ENCODE data around the gene SRSF2.
A peak's percentile ranks its signal among the peaks of the same experiment; 100 is the strongest.

The SRSF2 gene

DNA sequence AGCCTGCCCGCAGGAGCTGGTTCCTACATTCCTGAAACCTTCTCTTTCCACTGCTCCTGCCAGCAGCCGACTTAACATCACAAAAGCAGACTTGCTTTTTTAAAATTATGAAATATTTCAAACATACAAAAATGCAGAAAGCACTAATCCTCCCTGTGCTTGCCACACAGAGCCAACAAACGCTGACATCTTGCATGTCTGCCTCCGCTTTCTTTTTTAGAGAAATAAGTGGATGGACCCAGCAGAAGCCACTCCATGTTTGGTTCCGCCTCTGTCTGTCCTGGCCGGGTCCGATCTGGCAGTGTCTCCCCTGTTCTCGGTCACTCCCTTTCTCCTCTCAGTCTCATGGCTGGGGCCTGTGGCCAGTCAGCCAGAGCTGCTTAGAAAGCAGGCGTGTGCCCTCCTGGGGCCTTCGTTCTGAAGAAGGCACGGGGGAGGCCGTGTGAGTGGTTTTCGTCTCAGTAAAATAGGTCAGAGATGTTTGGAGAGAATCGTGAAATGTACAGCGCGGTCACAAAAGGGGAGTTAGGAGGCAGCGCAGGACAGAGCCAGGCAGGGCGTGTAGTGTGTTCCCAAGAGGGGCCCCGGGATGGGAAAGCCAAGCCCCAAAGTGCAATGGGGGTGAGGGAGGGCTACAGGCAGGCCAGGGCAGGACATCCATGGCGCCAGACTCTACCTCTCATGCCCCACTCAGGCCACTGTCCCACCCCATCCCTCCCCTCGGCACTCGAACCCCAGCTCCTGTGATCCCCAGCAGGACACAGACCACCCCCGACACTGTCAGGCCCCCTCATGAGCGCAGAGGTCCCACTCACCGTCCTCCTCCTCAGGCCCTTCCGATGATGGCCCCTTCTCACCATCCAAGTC is 49.6 kb downstream of the SRSF2 start:
- Histone ChIP-seq H3K36me3 (replicated peaks in 1 of 2; ENCODE audit: control insufficient read depth in 2 of 2, insufficient read depth in 2 of 2, low read length in 2 of 2) (peaks cover 2 to 3% of the 10 kb centered on the region in 2 donors), H3K27ac (replicated peaks; ENCODE audit: low read length) (no peak overlapping the region), H3K27me3 (ENCODE audit: control insufficient read depth in 3 of 3, insufficient read depth in 3 of 3, low read depth in 1 of 3, low read length in 3 of 3) (no peaks in the 10 kb centered on the region), H2BK5ac (ENCODE audit: low read length) (no peak overlapping the region), H2AFZ (ENCODE audit: low read length) (no peak overlapping the region), H3K4ac (ENCODE audit: low read length) (no peak overlapping the region), H3K14ac (ENCODE audit: low read length) (no peak overlapping the region), H3K4me3 (ENCODE audit: low read length in 2 of 2) (no peak overlapping the region), H2BK120ac (ENCODE audit: low read depth, low read length) (no peak overlapping the region), H2AK5ac (ENCODE audit: low read depth, low read length) (peak overlapping the region; percentile 64), H3K4me1 (ENCODE audit: control insufficient read depth in 2 of 2, insufficient read depth in 1 of 2, low read depth in 1 of 2, low read length in 2 of 2) (peaks cover 19 to 21% of the 10 kb centered on the region in 2 donors), H3K79me1 (ENCODE audit: low read depth, low read length) (peaks cover 2% of the 10 kb centered on the region), H2BK12ac (ENCODE audit: low read length) (peak overlapping the region; percentile 16), H4K8ac (ENCODE audit: low read depth, low read length) (no peak overlapping the region), H3K9ac (ENCODE audit: low read depth, low read length, poor library complexity) (no peak overlapping the region), H3K4me2 (ENCODE audit: insufficient read depth, low read length, poor library complexity, severe bottlenecking) (no peak overlapping the region), H2BK15ac (ENCODE audit: low read length) (peak overlapping the region; percentile 20), H3K23ac (ENCODE audit: low read depth, low read length, poor library complexity) (no peak overlapping the region), H4K91ac (ENCODE audit: low read depth, low read length, poor library complexity) (no peak overlapping the region), H3K18ac (ENCODE audit: low read length) (peak overlapping the region; percentile 58), H3K9me3 (replicated peaks in 1 of 2; ENCODE audit: control insufficient read depth in 2 of 2, insufficient read depth in 1 of 2, low read depth in 1 of 2, low read length in 2 of 2) (no peaks in the 10 kb centered on the region)
- no peak for DNase-seq (ENCODE audit: low spot score)
- no CpG with 5 or more reads among the region's 26 CpGs for WGBS, 2 donors (ENCODE audit: extremely low coverage in 2 of 2, insufficient read length in 2 of 2, insufficient replicate concordance in 1 of 2)

DNA sequence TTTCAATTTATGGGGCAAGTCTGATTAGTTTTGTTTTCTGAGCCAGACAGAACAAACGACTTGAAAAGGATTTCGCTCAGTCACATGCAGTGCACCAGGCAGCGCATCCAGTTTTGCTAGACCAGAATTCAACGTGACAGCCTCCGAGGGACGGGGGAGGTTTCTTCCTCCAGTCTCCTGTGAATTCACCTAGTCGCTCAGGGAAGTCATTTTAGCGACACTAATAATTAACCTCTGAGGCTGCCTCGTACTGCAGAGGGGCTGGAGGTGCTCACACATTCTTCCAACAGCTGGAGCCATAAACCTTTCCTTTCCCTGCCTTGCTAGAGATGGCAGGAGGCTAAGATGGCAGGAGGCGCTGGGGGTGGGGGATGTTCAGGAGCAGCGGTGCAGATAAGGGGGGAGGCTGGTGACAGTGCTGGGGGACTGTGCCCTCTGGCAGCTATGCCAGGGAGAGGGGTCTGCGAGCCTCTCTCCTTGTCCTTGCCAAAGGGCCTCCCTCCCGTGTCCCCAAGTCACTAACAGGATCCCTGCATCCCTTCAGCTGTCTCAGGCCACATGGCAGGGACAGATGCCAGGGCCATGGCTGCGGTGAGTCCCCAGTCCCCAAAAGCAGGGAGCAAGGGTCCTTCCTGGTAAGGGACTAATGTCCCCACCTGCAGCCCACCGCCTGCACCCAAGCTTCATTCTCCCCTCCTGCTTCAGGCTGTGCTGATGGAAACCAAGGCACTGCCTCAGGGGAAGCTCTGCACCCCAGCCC is 50.4 kb downstream of the SRSF2 start:
- Histone ChIP-seq H3K9ac (ENCODE audit: low read depth, low read length, poor library complexity) (no peak overlapping the region), H2BK15ac (ENCODE audit: low read length) (no peak overlapping the region), H4K8ac (ENCODE audit: low read depth, low read length) (no peak overlapping the region), H3K4me3 (ENCODE audit: low read length in 2 of 2) (no peak overlapping the region), H4K91ac (ENCODE audit: low read depth, low read length, poor library complexity) (no peak overlapping the region), H3K4me1 (ENCODE audit: control insufficient read depth in 2 of 2, insufficient read depth in 1 of 2, low read depth in 1 of 2, low read length in 2 of 2) (peaks cover 17 to 21% of the 10 kb centered on the region in 2 donors), H3K36me3 (replicated peaks in 1 of 2; ENCODE audit: control insufficient read depth in 2 of 2, insufficient read depth in 2 of 2, low read length in 2 of 2) (peaks cover 2 to 6% of the 10 kb centered on the region in 2 donors), H2AFZ (ENCODE audit: low read length) (no peak overlapping the region), H3K27me3 (ENCODE audit: control insufficient read depth in 3 of 3, insufficient read depth in 3 of 3, low read depth in 1 of 3, low read length in 3 of 3) (no peaks in the 10 kb centered on the region), H3K79me1 (ENCODE audit: low read depth, low read length) (peaks cover 2% of the 10 kb centered on the region), H3K4me2 (ENCODE audit: insufficient read depth, low read length, poor library complexity, severe bottlenecking) (no peak overlapping the region), H3K9me3 (replicated peaks in 1 of 2; ENCODE audit: control insufficient read depth in 2 of 2, insufficient read depth in 1 of 2, low read depth in 1 of 2, low read length in 2 of 2) (no peaks in the 10 kb centered on the region), H3K14ac (ENCODE audit: low read length) (no peak overlapping the region), H3K27ac (replicated peaks; ENCODE audit: low read length) (no peak overlapping the region), H3K18ac (ENCODE audit: low read length) (no peak overlapping the region), H2BK5ac (ENCODE audit: low read length) (no peak overlapping the region), H2BK12ac (ENCODE audit: low read length) (no peak overlapping the region), H2BK120ac (ENCODE audit: low read depth, low read length) (no peak overlapping the region), H3K4ac (ENCODE audit: low read length) (no peak overlapping the region), H3K23ac (ENCODE audit: low read depth, low read length, poor library complexity) (no peak overlapping the region), H2AK5ac (ENCODE audit: low read depth, low read length) (no peak overlapping the region)
- DNase-seq (ENCODE audit: low spot score) = no peak
- WGBS, 2 donors (ENCODE audit: extremely low coverage in 2 of 2, insufficient read length in 2 of 2, insufficient replicate concordance in 1 of 2) = no CpG with 5 or more reads among the region's 15 CpGs

DNA sequence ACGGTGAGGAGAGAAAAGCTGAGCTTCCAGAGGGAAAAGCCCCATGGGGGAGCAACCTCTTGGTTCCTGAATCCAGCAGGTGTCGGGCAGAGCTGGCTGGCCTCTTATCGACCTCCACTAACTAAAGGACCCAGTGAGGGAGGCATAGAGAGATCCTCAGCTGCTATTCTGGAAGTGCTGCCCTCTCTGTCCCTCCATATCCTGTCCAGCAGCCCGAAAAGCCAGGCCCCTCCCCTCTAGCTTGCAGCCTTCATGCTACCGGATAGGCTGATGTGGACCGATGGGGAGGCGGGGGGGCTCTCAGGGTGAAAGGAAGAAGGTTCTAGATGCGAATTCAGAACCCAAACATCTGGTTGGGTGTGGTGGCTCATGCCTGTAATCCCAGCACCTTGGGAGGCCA is 51.3 kb downstream of the SRSF2 start:
- no CpG with 5 or more reads among the region's 8 CpGs for WGBS, 2 donors (ENCODE audit: extremely low coverage in 2 of 2, insufficient read length in 2 of 2, insufficient replicate concordance in 1 of 2)
- Histone ChIP-seq H2BK15ac (ENCODE audit: low read length) (no peak overlapping the region), H2BK12ac (ENCODE audit: low read length) (no peak overlapping the region), H3K9me3 (replicated peaks in 1 of 2; ENCODE audit: control insufficient read depth in 2 of 2, insufficient read depth in 1 of 2, low read depth in 1 of 2, low read length in 2 of 2) (no peaks in the 10 kb centered on the region), H2AFZ (ENCODE audit: low read length) (no peak overlapping the region), H2BK5ac (ENCODE audit: low read length) (no peak overlapping the region), H3K18ac (ENCODE audit: low read length) (no peak overlapping the region), H2AK5ac (ENCODE audit: low read depth, low read length) (no peak overlapping the region), H3K23ac (ENCODE audit: low read depth, low read length, poor library complexity) (no peak overlapping the region), H4K91ac (ENCODE audit: low read depth, low read length, poor library complexity) (no peak overlapping the region), H3K79me1 (ENCODE audit: low read depth, low read length) (peaks cover 2% of the 10 kb centered on the region), H2BK120ac (ENCODE audit: low read depth, low read length) (no peak overlapping the region), H3K27me3 (ENCODE audit: control insufficient read depth in 3 of 3, insufficient read depth in 3 of 3, low read depth in 1 of 3, low read length in 3 of 3) (no peaks in the 10 kb centered on the region), H3K27ac (replicated peaks; ENCODE audit: low read length) (no peak overlapping the region), H3K4me1 (ENCODE audit: control insufficient read depth in 2 of 2, insufficient read depth in 1 of 2, low read depth in 1 of 2, low read length in 2 of 2) (peaks cover 12 to 21% of the 10 kb centered on the region in 2 donors), H3K9ac (ENCODE audit: low read depth, low read length, poor library complexity) (no peak overlapping the region), H3K4me3 (ENCODE audit: low read length in 2 of 2) (no peak overlapping the region), H3K4me2 (ENCODE audit: insufficient read depth, low read length, poor library complexity, severe bottlenecking) (no peak overlapping the region), H4K8ac (ENCODE audit: low read depth, low read length) (no peak overlapping the region), H3K14ac (ENCODE audit: low read length) (no peak overlapping the region), H3K36me3 (replicated peaks in 1 of 2; ENCODE audit: control insufficient read depth in 2 of 2, insufficient read depth in 2 of 2, low read length in 2 of 2) (peaks cover 2 to 6% of the 10 kb centered on the region in 2 donors), H3K4ac (ENCODE audit: low read length) (no peak overlapping the region)
- no peak for DNase-seq (ENCODE audit: low spot score)

DNA sequence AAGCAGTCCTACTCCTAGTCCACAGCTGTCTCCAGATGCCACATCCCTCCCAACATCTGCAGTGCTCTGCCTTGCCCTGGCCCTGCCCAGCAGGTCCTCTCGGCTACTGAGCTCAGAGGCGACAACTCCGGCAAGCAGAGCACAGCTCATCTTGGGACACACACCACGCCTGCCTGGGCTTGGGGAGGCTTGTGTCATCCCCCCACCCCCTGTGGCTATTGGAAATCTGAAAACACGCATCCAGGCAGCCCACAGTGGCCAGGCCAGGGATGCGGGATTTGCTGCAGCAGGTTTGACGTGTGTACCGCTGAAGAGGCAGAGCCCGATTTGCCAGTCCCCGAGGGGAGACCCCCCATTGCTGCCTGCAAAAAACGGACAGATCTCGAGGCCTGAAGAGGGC is 51.8 kb downstream of the SRSF2 start:
- no peak for DNase-seq (ENCODE audit: low spot score)
- H3K4me2 ChIP-seq (ENCODE audit: insufficient read depth, low read length, poor library complexity, severe bottlenecking) = no peak overlapping the region
- H3K18ac ChIP-seq (ENCODE audit: low read length) = no peak overlapping the region
- no peak overlapping the region for H2BK15ac ChIP-seq (ENCODE audit: low read length)
- no peak overlapping the region for H3K4ac ChIP-seq (ENCODE audit: low read length)
- no peaks in the 10 kb centered on the region for H3K27me3 ChIP-seq (ENCODE audit: control insufficient read depth in 3 of 3, insufficient read depth in 3 of 3, low read depth in 1 of 3, low read length in 3 of 3)
- no peak overlapping the region for H3K27ac ChIP-seq (replicated peaks; ENCODE audit: low read length)
- no peak overlapping the region for H3K14ac ChIP-seq (ENCODE audit: low read length)
- H3K36me3 ChIP-seq (replicated peaks in 1 of 2; ENCODE audit: control insufficient read depth in 2 of 2, insufficient read depth in 2 of 2, low read length in 2 of 2) = peaks cover 2 to 6% of the 10 kb centered on the region in 2 donors
- H3K23ac ChIP-seq (ENCODE audit: low read depth, low read length, poor library complexity) = no peak overlapping the region
- no peak overlapping the region for H2AFZ ChIP-seq (ENCODE audit: low read length)
- no peak overlapping the region for H2BK120ac ChIP-seq (ENCODE audit: low read depth, low read length)
- peaks cover 2% of the 10 kb centered on the region for H3K79me1 ChIP-seq (ENCODE audit: low read depth, low read length)
- no peak overlapping the region for H2AK5ac ChIP-seq (ENCODE audit: low read depth, low read length)
- no peaks in the 10 kb centered on the region for H3K9me3 ChIP-seq (replicated peaks in 1 of 2; ENCODE audit: control insufficient read depth in 2 of 2, insufficient read depth in 1 of 2, low read depth in 1 of 2, low read length in 2 of 2)
- no peak overlapping the region for H4K8ac ChIP-seq (ENCODE audit: low read depth, low read length)
- H4K91ac ChIP-seq (ENCODE audit: low read depth, low read length, poor library complexity) = no peak overlapping the region
- H3K9ac ChIP-seq (ENCODE audit: low read depth, low read length, poor library complexity) = no peak overlapping the region
- H3K4me3 ChIP-seq (ENCODE audit: low read length in 2 of 2) = no peak overlapping the region
- no peak overlapping the region for H2BK5ac ChIP-seq (ENCODE audit: low read length)
- no peak overlapping the region for H2BK12ac ChIP-seq (ENCODE audit: low read length)
- peaks cover 10 to 21% of the 10 kb centered on the region in 2 donors for H3K4me1 ChIP-seq (ENCODE audit: control insufficient read depth in 2 of 2, insufficient read depth in 1 of 2, low read depth in 1 of 2, low read length in 2 of 2)
- WGBS, 2 donors (ENCODE audit: extremely low coverage in 2 of 2, insufficient read length in 2 of 2, insufficient replicate concordance in 1 of 2) = no CpG with 5 or more reads among the region's 12 CpGs
